HUES64 (cell line): ENCODE measurements around the gene BARD1.
"Not testable (repeated sequence)": the region's sequence is repeated elsewhere in the genome, so short reads cannot be mapped to it uniquely, and the experiment has no call there.

Experiments
- H3K27ac ChIP-seq: 2 replicates; pipeline ENCODE4 v1.7.0; 2013; ENCODE audit warnings: low read depth, low read length, inconsistent platforms
- H3K27me3 ChIP-seq: 2 replicates; pipeline ENCODE4 v1.6.1; 2013; ENCODE audit warnings: mild to moderate bottlenecking, low read length; ENCODE audit not compliant: insufficient read depth
- H3K36me3 ChIP-seq: 2 replicates; pipeline ENCODE4 v1.6.1; 2013; ENCODE audit warnings: mild to moderate bottlenecking, low read length; ENCODE audit not compliant: insufficient read depth
- H3K4me1 ChIP-seq: 2 replicates; pipeline ENCODE4 v1.6.1; 2013; ENCODE audit warnings: mild to moderate bottlenecking, low read length, moderate library complexity; ENCODE audit not compliant: insufficient read depth
- H3K4me3 ChIP-seq: 2 replicates; pipeline ENCODE4 v1.5.1; 2013; ENCODE audit warnings: mild to moderate bottlenecking, low read length, moderate library complexity
- H3K9ac ChIP-seq: 2 replicates; pipeline ENCODE4 v1.6.1; 2013; ENCODE audit warnings: mild to moderate bottlenecking, low read depth, low read length
- H3K9me3 ChIP-seq: 2 replicates; pipeline ENCODE4 v1.6.1; 2013; ENCODE audit warnings: low read depth, low read length; ENCODE audit not compliant: insufficient read depth
- WGBS: fragments of 150-250, 120-280 bp; methylation state at CpG from one replicate; pipeline ENCODE4 v1.1.7; 2013; ENCODE audit warnings: missing lambda C conversion rate; 5-methylcytosine and 5-hydroxymethylcytosine counted together

BARD1 gene

DNA sequence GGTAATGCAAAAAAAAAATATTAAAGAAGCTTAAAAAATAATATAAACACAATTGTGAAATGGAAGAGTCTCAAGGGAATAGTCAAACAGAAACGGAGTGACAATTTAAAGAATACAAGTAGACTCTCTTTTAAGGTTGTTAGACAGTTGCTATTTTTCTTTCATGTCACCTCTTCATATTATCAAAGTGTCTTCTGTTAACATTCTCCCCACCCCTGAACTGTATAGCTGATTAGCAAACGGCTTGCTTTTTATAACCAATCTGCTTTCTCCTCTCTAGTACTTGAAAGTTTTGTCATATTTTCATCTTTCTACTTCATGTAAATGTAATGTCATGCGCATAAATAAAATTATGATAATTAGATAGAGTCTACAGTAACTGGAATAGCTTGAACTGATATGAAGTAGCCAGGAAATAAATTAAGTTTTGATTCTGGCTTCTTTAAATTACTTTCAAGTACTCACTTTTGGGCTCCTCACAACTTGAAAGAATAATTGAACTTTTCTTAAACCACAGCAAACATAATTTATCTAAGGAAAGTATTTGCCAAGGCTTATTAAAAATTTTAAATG, 37.0 kb downstream of the BARD1 start:
- no peak overlapping the region for H3K4me3 ChIP-seq
- H3K4me1 ChIP-seq = no peaks in the 10 kb centered on the region
- H3K9me3 ChIP-seq = 0 out of 2 replicates have a peak, but pooled peaks cover 6% of the 10 kb centered on the region
- no peak overlapping the region for H3K9ac ChIP-seq
- H3K27me3 ChIP-seq = no peaks in the 10 kb centered on the region
- 97% methylated on average over 2 of the region's 3 CpGs for WGBS
- H3K27ac ChIP-seq = no peak overlapping the region
- peaks cover 57% of the 10 kb centered on the region for H3K36me3 ChIP-seq

DNA sequence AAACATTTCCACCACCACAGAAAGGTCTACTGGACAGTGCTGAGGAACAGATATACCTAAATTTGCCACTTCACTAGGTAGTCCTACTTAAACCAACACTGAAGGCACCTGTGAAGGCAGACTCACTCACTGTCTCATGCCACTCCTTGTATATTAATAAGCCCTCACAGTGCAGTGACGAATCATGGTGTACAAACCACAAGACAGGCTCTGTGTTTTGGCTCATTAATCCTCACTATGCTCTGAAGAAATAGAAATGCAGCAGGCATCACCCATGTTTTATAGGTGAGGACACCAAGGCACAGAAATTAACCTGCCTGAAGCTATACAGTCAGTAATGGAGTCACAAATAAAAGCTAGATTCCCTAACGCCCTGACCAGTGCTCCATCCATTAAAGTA, 44.3 kb downstream of the BARD1 start:
- H3K9me3 ChIP-seq = no peaks in the 10 kb centered on the region
- WGBS = 91% methylated on average over 2 of the region's 2 CpGs
- H3K4me1 ChIP-seq = no peaks in the 10 kb centered on the region
- H3K4me3 ChIP-seq = no peak overlapping the region
- H3K36me3 ChIP-seq = peaks cover 81% of the 10 kb centered on the region
- no peaks in the 10 kb centered on the region for H3K27me3 ChIP-seq
- no peak overlapping the region for H3K9ac ChIP-seq
- no peak overlapping the region for H3K27ac ChIP-seq

DNA sequence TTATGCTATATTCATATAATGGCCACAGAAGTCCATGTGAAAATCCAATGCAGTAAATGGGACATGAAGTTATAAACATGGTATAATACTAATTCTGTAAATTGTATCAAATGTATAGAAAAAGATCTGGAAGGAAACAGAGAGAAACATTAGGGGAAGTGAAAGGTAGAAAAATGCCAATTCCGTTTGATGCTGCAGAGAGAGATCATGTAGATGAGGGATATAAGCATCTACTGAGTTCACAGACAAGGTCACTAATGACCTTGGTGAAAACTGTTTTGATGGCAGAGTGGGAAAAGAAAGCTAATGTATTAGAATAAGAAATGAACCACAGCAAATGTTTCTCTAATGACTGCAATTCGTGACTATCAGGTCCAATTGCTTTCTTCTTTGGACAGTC, 56.0 kb downstream of the BARD1 start:
- 69% methylated on average over 2 of the region's 2 CpGs for WGBS
- Histone ChIP-seq H3K9me3 (no peaks in the 10 kb centered on the region), H3K36me3 (peaks cover 89% of the 10 kb centered on the region), H3K9ac (no peak overlapping the region), H3K4me3 (no peak overlapping the region), H3K4me1 (no peaks in the 10 kb centered on the region), H3K27ac (no peak overlapping the region), H3K27me3 (no peaks in the 10 kb centered on the region)

DNA sequence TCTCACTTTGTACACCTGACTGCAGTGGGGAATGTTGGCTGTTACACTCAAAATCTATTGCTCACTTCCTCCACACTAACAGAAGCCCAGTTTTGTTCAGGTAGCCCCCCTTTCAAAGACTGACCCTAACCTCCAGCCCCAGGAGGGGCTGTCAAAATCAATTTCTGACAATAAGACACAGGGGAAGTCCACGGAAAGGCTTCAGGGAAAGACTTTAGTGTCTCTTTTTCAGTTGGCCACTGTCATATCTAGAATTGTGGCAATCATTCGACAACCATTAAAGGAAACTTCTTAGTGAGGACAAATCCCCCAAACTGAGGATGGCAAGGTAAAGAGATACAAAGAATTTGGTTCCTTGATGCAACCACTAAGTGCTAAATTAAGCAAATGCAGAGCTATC, 59.0 kb downstream of the BARD1 start:
- no peak overlapping the region for H3K9ac ChIP-seq
- no peaks in the 10 kb centered on the region for H3K27me3 ChIP-seq
- peaks cover 78% of the 10 kb centered on the region for H3K36me3 ChIP-seq
- H3K4me3 ChIP-seq = no peak overlapping the region
- H3K9me3 ChIP-seq = no peaks in the 10 kb centered on the region
- WGBS = 87% methylated on average over 2 of the region's 2 CpGs
- H3K27ac ChIP-seq = no peak overlapping the region
- no peaks in the 10 kb centered on the region for H3K4me1 ChIP-seq

DNA sequence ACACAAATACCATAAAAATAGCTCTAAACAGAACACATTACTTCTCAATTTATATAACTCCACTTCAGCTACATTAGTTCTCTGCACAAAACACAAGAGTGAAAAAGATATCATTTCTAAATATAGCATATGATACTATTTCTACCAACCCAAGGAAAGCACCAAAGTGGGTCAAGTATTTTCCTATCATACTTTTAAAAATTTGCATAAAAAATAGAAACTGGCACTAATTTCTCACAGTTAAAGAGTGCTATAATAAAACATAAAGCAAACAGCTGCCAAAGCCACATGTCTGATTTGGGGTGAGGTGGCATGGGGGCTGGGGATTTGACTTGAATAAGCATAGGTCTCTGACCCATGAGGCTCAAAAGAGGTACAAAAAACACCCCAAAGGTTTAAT, 61.5 kb downstream of the BARD1 start:
- Histone ChIP-seq H3K9me3 (no peaks in the 10 kb centered on the region), H3K27ac (no peak overlapping the region), H3K36me3 (peaks cover 75% of the 10 kb centered on the region), H3K27me3 (no peaks in the 10 kb centered on the region), H3K4me1 (no peaks in the 10 kb centered on the region), H3K4me3 (no peak overlapping the region), H3K9ac (no peak overlapping the region)

DNA sequence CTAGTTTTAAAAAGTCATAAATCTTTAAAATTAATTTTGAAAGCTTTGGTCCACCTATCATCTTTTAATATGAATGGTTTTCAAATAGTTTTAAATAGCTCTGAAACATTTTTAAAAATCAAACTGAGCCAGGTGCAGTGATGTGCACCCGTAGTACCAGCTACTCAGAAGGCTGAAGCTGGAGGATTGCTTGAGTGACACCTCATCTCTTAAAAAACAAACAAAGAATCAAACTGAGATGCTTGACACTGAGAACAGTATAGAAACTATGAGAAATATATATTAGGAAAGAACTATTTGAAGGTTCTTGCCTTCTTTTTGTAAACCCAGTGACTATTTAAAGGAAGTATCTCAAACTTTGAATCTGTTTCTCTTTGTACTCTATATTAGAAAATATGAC, 67.4 kb downstream of the BARD1 start:
- Histone ChIP-seq H3K9ac (no peak overlapping the region), H3K9me3 (no peaks in the 10 kb centered on the region), H3K36me3 (peaks cover 61% of the 10 kb centered on the region), H3K4me3 (no peak overlapping the region), H3K27ac (no peak overlapping the region), H3K27me3 (no peaks in the 10 kb centered on the region), H3K4me1 (no peaks in the 10 kb centered on the region)
- 93% methylated on average over 1 of the region's 1 CpG for WGBS

DNA sequence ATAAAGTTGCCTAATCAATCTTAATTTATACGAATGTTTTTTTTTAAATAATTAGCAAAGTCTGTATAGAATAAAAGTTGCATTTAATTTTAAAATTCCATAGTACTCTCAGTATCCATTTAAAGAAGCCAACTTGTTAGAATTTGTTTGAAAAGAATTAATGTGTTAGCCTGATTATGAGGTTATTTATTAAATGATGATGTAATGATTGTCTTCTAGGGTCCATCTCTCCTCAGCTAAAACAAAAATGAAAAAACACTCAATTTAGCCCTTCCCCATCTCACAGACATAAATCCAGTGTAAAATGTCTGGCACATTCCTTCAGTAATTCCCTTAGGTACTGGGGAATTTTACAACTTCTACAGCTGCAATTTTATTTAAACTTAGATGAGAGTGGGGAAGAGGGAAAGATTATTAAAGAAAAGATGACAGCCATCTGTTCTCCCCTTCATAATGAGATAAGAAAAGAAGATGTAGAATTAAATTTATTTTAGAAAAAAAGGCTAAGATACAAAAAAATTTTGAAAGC, 68.6 kb downstream of the BARD1 start:
- Histone ChIP-seq H3K27ac (no peak overlapping the region), H3K4me3 (no peak overlapping the region), H3K27me3 (no peaks in the 10 kb centered on the region), H3K9me3 (no peaks in the 10 kb centered on the region), H3K4me1 (no peaks in the 10 kb centered on the region), H3K9ac (no peak overlapping the region), H3K36me3 (peaks cover 61% of the 10 kb centered on the region)
- WGBS = no CpG with 5 or more reads among the region's 1 CpG

DNA sequence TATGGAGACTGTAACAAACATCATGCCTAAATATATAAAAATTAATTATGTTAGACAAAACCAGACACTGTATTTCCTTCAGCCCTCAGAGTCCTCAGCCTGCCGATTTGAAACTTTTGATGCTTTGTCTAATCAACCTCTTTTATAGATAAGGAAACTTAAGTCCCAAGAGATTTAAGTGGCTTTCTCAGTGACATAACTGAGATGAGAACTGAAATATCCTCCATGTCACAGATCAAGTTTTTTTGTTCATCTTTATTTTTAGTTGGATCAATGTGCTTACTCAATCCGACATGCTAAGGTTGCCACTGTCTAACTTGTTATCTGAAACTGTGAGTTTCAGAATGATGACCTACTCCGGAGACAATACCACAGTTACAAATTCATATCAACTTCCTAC, 72.3 kb downstream of the BARD1 start:
- H3K9ac ChIP-seq = no peak overlapping the region
- WGBS = 100% methylated on average over 3 of the region's 3 CpGs
- H3K9me3 ChIP-seq = no peaks in the 10 kb centered on the region
- H3K36me3 ChIP-seq = peaks cover 47% of the 10 kb centered on the region
- H3K27me3 ChIP-seq = no peaks in the 10 kb centered on the region
- H3K27ac ChIP-seq = no peak overlapping the region
- no peak overlapping the region for H3K4me3 ChIP-seq
- peaks cover 4% of the 10 kb centered on the region; the same call in 1 of the 2 replicates for H3K4me1 ChIP-seq

DNA sequence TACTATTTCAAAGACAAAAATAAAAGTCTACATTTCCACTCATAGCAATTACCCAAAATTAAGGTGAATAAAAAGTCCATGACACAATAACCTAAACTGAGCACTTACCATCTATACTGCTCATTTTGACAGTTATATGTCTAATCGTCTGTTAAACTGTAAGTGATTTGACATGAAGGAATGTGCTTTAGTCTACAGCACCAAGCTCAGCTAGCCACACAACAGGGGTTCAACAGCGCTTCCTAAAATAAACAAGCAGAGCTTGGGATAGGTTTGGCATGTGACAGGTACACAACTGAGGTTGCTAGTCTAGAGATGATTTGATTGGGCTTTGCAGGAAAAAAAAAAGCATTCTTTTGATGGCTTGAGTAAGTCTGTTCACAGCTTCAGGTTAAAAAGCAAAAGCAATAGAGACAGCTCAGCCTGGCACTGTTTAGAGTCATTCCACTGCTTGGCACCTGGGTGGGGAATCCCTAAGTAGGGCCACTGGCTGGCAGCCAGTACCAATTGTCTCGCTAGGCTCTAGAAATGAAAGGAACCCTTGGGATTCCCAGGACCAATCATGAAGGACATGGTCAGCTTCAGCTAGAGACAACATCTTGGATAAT, 78.6 kb downstream of the BARD1 start:
- peaks cover 66% of the 10 kb centered on the region for H3K36me3 ChIP-seq
- WGBS = 99% methylated on average over 3 of the region's 3 CpGs
- H3K9ac ChIP-seq = no peak overlapping the region
- H3K27ac ChIP-seq = no peak overlapping the region
- H3K9me3 ChIP-seq = no peaks in the 10 kb centered on the region
- no peak overlapping the region for H3K4me3 ChIP-seq
- H3K27me3 ChIP-seq = no peaks in the 10 kb centered on the region
- H3K4me1 ChIP-seq = peaks cover 4% of the 10 kb centered on the region; the same call in 1 of the 2 replicates

DNA sequence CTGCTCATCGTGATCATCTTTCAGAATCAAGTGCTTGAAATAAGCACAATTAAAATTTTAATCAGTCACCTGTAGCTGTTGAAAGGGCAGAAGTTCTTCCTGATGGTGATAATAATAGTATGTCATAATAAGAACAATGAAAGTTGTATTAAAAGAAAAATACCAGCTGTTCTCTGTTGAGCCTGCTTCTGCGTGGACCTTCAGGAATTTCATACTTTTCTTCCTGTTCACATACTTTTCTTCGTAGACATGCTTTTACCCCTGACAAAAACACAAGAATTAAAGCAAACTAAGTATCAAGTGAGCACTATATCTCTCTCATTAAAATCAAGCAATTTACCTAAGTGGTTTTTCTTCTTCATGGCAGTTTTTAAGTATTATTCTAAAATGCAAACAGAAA, 79.2 kb downstream of the BARD1 start:
- no peaks in the 10 kb centered on the region for H3K9me3 ChIP-seq
- H3K27ac ChIP-seq = no peak overlapping the region
- H3K4me3 ChIP-seq = no peak overlapping the region
- no peak overlapping the region for H3K9ac ChIP-seq
- peaks cover 68% of the 10 kb centered on the region for H3K36me3 ChIP-seq
- 98% methylated on average over 3 of the region's 3 CpGs for WGBS
- H3K27me3 ChIP-seq = no peaks in the 10 kb centered on the region
- H3K4me1 ChIP-seq = peaks cover under 1% of the 10 kb centered on the region; the same call in 1 of the 2 replicates

DNA sequence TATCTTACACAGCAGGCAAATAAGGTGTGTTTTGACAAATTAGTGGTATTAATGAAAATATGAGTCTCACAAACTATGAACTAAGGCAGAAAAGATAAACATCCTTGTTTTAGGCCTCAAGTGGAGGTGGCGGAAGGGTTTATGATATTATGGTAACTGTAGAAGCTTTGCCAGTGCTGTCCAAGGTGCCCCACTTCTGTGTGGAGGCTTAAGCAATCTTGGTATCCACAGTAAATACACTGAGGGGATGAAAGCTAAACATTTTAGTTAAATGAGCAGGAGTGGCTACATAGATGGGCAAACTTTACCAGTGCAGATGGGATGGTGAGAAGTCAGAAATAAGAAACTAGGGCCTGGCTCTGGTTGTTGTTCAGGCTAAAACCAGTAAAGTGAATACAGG, 84.7 kb downstream of the BARD1 start:
- Histone ChIP-seq H3K9ac (no peak overlapping the region), H3K36me3 (peaks cover 43% of the 10 kb centered on the region), H3K4me3 (no peak overlapping the region), H3K4me1 (no peaks in the 10 kb centered on the region), H3K9me3 (no peaks in the 10 kb centered on the region), H3K27me3 (no peaks in the 10 kb centered on the region), H3K27ac (no peak overlapping the region)
- WGBS = 98% methylated on average over 1 of the region's 1 CpG

DNA sequence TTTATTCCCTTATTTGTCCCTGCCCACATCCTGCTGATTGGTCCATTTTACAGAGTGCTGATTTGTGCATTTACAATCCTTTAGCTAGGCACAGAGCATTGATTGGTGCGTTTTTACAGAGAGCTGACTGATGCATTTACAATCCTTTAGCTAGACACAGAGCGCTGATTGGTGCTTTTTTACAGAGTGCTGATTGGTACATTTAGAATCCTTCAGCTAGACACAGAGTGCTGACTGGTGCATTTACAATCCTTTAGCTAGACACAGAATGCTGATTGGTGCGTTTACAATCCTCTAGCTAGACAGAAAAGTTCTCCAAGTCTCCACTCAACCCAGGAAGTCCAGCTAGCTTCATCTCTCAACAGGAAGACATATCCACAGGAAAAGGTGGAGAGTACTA, 91.6 kb downstream of the BARD1 start:
- not testable (repeated sequence) for H3K9me3 ChIP-seq, H3K4me1 ChIP-seq, H3K36me3 ChIP-seq, H3K27ac ChIP-seq, H3K4me3 ChIP-seq, H3K9ac ChIP-seq, H3K27me3 ChIP-seq
- WGBS = 94% methylated on average over 3 of the region's 3 CpGs
